RPMI7951 (cell line): Measurements from ENCODE around the gene DHX38. TPM values are rescaled to one million over a fixed set of nuclear protein-coding genes. Genes with fewer than 3 reads are reported as not detected.
"Not testable (repeated sequence)": the region's sequence is repeated elsewhere in the genome, so short reads cannot be mapped to it uniquely, and the experiment has no call there.

Experiments used
- DNase-seq: peaks from one replicate; pipeline ENCODE4 v3.0.0-alpha.2; 2012; ENCODE audit warnings: low read depth
- total RNA-seq: library from RNA; depleted of rRNA; stranded (reverse); fragments of >200 nt; shearing (Covaris generic); gene quantifications from 2 replicates; pipeline ENCODE4 v1.2.3, GENCODE V29; 2014; rRNA removed

Gene DHX38
- total RNA-seq = 35.6 and 40.0 TPM in 2 replicates

- DNase-seq = peak; percentile 99
Observed at GRCh38 chr16:72093448-72094265, at the start of gene DHX38, which contains the start of gene TXNL4B. Gene DHX38, plus strand, starts transcription at chr16:72093847. Its CDS starts 2,311 bp downstream, at chr16:72096158. Gene TXNL4B, minus strand, starts transcription at chr16:72093620. Its CDS starts 2,871 bp downstream, at chr16:72090749.

- DNase-seq = no peak
Observed at GRCh38 chr16:72044296-72044695, 49.4 kb upstream of the DHX38 start.

GRCh38 chr16:72044825-72045359 lies 48.8 kb upstream of the DHX38 start:
- no peak for DNase-seq

- DNase-seq = no peak
Observed at GRCh38 chr16:72049110-72049509, 44.5 kb upstream of the DHX38 start.

GRCh38 chr16:72050769-72051464 lies 42.7 kb upstream of the DHX38 start:
- no peak for DNase-seq

GRCh38 chr16:72051818-72052217 lies 41.8 kb upstream of the DHX38 start:
- no peak for DNase-seq

GRCh38 chr16:72054254-72054847 lies 39.3 kb upstream of the DHX38 start, which contains the start of gene HP:
Gene HP, plus strand, starts transcription at chr16:72054505. Its CDS starts 148 bp downstream, at chr16:72054653.
- not testable (repeated sequence) for DNase-seq

GRCh38 chr16:72055911-72056310 lies 37.7 kb upstream of the DHX38 start:
- DNase-seq = no peak

GRCh38 chr16:72057313-72057712 lies 36.3 kb upstream of the DHX38 start:
- not testable (repeated sequence) for DNase-seq

- not testable (repeated sequence) for DNase-seq
Observed at GRCh38 chr16:72059060-72059459, 34.6 kb upstream of the DHX38 start.

- no peak for DNase-seq
Observed at GRCh38 chr16:72060405-72060804, 33.2 kb upstream of the DHX38 start.

GRCh38 chr16:72061564-72061963 lies 32.1 kb upstream of the DHX38 start:
- DNase-seq = no peak

- no peak for DNase-seq
Observed at GRCh38 chr16:72064361-72064894, 29.2 kb upstream of the DHX38 start.

- peak; percentile 37 for DNase-seq
Observed at GRCh38 chr16:72066747-72067146, 26.9 kb upstream of the DHX38 start.

- DNase-seq = no peak
Observed at GRCh38 chr16:72068930-72069329, 24.7 kb upstream of the DHX38 start.

- no peak for DNase-seq
Observed at GRCh38 chr16:72072514-72073342, 20.9 kb upstream of the DHX38 start.

GRCh38 chr16:72073560-72074230 lies 20.0 kb upstream of the DHX38 start:
- no peak for DNase-seq

GRCh38 chr16:72075067-72075466 lies 18.6 kb upstream of the DHX38 start:
- not testable (repeated sequence) for DNase-seq

- not testable (repeated sequence) for DNase-seq
Observed at GRCh38 chr16:72076991-72077706, 16.5 kb upstream of the DHX38 start.
